Measurements from ENCODE around the gene HTR3A. TPM values are rescaled to one million over a fixed set of nuclear protein-coding genes. Genes with fewer than 3 reads are reported as not detected.

HTR3A gene
- total and polyA plus RNA-seq, 10 donors, result 0.38 to 2.9 (median 0.57) TPM; not detected in 1

- H3K4me3 ChIP-seq, result no peak overlapping the region
- DNase-seq, result no peak
Measured at GRCh38 chr11:114015117-114015516, 40.2 kb downstream of the HTR3A start.

GRCh38 chr11:114016986-114017385 is 42.1 kb downstream of the HTR3A start:
- TF ChIP-seq POLR2A (IDR thresholded peaks at IDR 0.05) (no peak), POLR2AphosphoS5 (IDR thresholded peaks at IDR 0.05) (no peak), CTCF (IDR thresholded peaks at IDR 0.05 in 8 of 11, conservative IDR thresholded peaks at IDR 0.05 in 3 of 11) (no peak)
- WGBS, 5 donors, result 89 to 98% (median 93%) methylated on average over 2 of the region's 2 CpGs
- no peaks in the 10 kb centered on the region for H3K9me3 ChIP-seq
- H3K4me3 ChIP-seq, result no peak overlapping the region
- intact Hi-C loops (cut with DNase I; ENCODE audit: low total_unique reads), result no loop called here
- H3K4me1 ChIP-seq, result no peaks in the 10 kb centered on the region
- H3K27me3 ChIP-seq (replicated peaks in 1 of 7), result peaks cover 0 to 6% (median 0%) of the 10 kb centered on the region in 7 donors
- H3K27ac ChIP-seq, result no peak overlapping the region
- DNase-seq, result no peak
- H3K36me3 ChIP-seq, result no peaks in the 10 kb centered on the region

More at GRCh38 chr11:114015117-114015516, 40.2 kb downstream of the HTR3A start:
- WGBS, 5 donors, result 49 to 65% (median 59%) methylated on average over 6 of the region's 6 CpGs
- intact Hi-C loops (cut with DNase I; ENCODE audit: low total_unique reads), result no loop called here
- no peaks in the 10 kb centered on the region for H3K36me3 ChIP-seq
- H3K4me1 ChIP-seq, result no peaks in the 10 kb centered on the region
- H3K27me3 ChIP-seq (replicated peaks in 1 of 7), result peaks cover 0 to 6% (median 0%) of the 10 kb centered on the region in 7 donors
- H3K27ac ChIP-seq, result no peak overlapping the region
- TF ChIP-seq POLR2AphosphoS5 (IDR thresholded peaks at IDR 0.05) (no peak), CTCF (IDR thresholded peaks at IDR 0.05 in 8 of 11, conservative IDR thresholded peaks at IDR 0.05 in 3 of 11) (no peak), POLR2A (IDR thresholded peaks at IDR 0.05) (no peak)
- H3K9me3 ChIP-seq, result no peaks in the 10 kb centered on the region

GRCh38 chr11:114017723-114018122 is 42.8 kb downstream of the HTR3A start:
- Histone ChIP-seq H3K27me3 (replicated peaks in 1 of 7) (peaks cover 0 to 4% (median 0%) of the 10 kb centered on the region in 7 donors), H3K4me1 (no peaks in the 10 kb centered on the region), H3K4me3 (no peak overlapping the region), H3K27ac (no peak overlapping the region), H3K9me3 (no peaks in the 10 kb centered on the region), H3K36me3 (no peaks in the 10 kb centered on the region)
- 41 to 65% (median 50%) methylated on average over 2 of the region's 2 CpGs for WGBS, 5 donors
- no peak for DNase-seq
- intact Hi-C loops (cut with DNase I; ENCODE audit: low total_unique reads), result no loop called here
- TF ChIP-seq CTCF (IDR thresholded peaks at IDR 0.05 in 8 of 11, conservative IDR thresholded peaks at IDR 0.05 in 3 of 11), result no peak
- no peak for TF ChIP-seq POLR2AphosphoS5 (IDR thresholded peaks at IDR 0.05)
- no peak for TF ChIP-seq POLR2A (IDR thresholded peaks at IDR 0.05)

- DNase-seq, result no peak
- Histone ChIP-seq H3K9me3 (no peaks in the 10 kb centered on the region), H3K4me3 (no peak overlapping the region), H3K27ac (no peak overlapping the region), H3K27me3 (replicated peaks in 1 of 7) (no peaks in the 10 kb centered on the region), H3K4me1 (no peaks in the 10 kb centered on the region), H3K36me3 (no peaks in the 10 kb centered on the region)
- 80 to 97% (median 91%) methylated on average over 3 of the region's 3 CpGs for WGBS, 5 donors
- TF ChIP-seq POLR2A (IDR thresholded peaks at IDR 0.05) (no peak), CTCF (IDR thresholded peaks at IDR 0.05 in 8 of 11, conservative IDR thresholded peaks at IDR 0.05 in 3 of 11) (no peak), POLR2AphosphoS5 (IDR thresholded peaks at IDR 0.05) (no peak)
- intact Hi-C loops (cut with DNase I; ENCODE audit: low total_unique reads), result no loop called here
Measured at GRCh38 chr11:114019046-114019445, 44.1 kb downstream of the HTR3A start.

Measured in spleen (tissue), 11 donors.